Stimulated activated CD4-positive, alpha-beta T cell treated with anti-CD3 and anti-CD28 coated beads, Interleukin-2, amount 100 ng/mL, for 4 hours (primary cell): ENCODE results near the gene RNF181.
"Not testable (repeated sequence)": the region's sequence is repeated elsewhere in the genome, so short reads cannot be mapped to it uniquely, and the experiment has no call there.

ENCODE experiments used
- DNase-seq: peaks from one replicate; pipeline ENCODE4 v3.0.0-alpha.2; 2020; ENCODE audit warnings: low read depth

Gene RNF181

DNA sequence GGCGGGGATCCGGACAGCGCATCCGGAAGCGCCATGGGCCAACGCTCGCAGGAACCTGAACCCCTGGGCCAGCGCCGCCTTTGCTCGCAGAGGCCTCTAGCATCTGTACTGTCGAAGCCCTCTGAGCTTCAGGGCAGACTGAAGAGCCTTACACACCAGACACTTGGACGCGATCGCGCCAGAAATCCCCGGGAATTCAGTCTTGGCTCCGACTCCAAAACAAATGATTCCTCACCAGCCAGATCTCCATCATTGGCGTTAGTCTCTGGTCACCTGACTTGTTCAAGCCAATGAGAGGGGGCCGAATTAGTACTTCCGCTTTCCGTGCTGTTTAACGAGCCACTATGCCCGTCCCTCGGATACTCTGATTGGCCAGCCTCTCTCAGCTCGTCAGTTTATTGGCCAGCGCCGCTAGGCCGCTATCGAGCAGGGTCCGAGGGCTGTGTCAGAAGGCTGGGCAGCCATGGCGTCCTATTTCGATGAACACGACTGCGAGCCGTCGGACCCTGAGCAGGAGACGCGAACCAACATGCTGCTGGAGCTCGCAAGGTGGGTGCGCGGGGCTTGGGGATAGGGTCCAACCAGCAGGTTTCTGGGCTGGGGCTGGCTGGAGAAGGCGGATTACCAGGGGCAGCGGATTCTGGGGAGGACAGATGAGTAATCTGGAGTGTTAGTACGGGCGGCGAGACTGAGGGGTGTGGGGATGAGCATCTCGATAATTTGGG is at the start of gene RNF181:
Gene RNF181 (plus strand): TSS at position 445 of the 725 bp plus-strand sequence. CDS start 19 bp downstream, at position 464.
- peak; percentile 84 for DNase-seq

GRCh38 chr2:85545780-85546240 is 49.7 kb upstream of the RNF181 start:
- DNase-seq = no peak

- DNase-seq = no peak
Observed at GRCh38 chr2:85547089-85547858, 48.3 kb upstream of the RNF181 start.

GRCh38 chr2:85547859-85548607 is 47.5 kb upstream of the RNF181 start:
- no peak for DNase-seq

DNA sequence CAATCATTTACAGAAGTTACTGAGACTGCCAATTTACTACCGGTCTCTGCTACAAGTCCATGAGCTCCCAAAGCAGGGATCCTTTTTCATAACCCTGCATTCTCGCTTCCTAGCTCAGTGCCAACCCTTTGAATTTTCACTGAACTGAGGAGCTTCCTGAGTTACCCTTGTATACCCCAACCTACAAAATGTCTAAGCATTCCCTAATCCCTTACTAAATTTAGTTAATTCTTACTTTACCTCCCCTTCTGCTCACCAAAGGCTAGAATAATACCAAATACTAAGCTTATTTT is 47.0 kb upstream of the RNF181 start:
- DNase-seq = no peak

DNA sequence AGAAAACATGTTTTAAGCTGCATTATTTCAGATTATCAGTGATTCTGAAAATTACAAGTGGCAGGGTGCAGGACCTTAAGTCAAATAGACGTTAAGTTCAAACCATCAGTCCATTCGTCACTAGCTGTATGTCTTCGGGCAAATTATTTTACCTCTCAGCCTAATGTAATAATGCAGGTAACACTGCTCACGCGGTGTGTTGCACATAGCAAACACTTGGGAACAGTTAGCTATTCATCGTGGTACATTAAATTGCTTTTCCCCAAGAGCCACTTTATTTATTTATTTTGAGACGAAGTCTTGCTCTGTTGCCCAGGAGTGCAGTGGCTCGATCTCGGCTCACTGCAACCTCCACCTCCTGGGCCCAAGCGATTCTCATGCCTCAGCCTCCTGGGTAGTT is 46.5 kb upstream of the RNF181 start:
- no peak for DNase-seq

DNA sequence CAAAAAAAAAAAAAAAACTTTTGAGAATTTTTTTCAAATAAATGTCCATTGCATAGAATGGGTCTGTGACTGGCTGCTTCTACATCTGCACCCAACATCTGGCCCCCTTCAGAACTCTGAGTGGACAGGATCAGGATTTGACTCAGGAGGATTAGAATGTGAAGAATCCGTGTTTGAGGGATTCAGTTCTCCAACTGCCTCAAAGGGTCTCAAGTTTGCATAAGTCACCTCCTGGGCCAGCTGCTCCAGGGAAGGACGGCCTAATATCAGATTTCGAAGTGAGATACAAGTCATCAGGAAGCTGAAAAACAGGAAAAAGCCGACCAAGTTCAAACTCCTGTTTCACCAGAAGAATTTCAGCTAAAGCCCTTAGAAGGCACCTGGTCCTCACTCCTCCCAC is 45.7 kb upstream of the RNF181 start:
- DNase-seq = no peak

DNA sequence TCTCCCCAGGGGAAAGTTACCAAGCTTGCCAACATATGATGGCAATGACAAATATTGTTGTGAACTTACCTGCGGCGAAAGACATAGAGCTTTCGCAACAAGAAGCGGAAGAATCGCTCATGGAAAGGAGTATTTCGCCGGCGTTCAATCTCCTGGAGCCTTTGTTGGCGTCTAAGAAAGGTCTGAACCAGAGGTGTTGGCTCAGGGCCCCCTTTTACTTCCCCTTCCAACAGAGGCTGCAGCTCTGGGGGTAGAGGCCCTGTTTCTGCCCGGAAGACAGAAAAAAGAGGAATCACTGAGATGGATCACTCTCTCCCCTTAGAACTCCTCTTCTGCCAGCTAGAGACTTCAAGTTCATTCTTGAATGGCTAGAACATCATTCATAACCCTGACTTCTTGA is 45.1 kb upstream of the RNF181 start:
- no peak for DNase-seq

- peak; percentile 82 for DNase-seq
Observed at GRCh38 chr2:85551698-85552678, 43.6 kb upstream of the RNF181 start.

GRCh38 chr2:85553184-85553583 is 42.4 kb upstream of the RNF181 start:
- DNase-seq = no peak

DNA sequence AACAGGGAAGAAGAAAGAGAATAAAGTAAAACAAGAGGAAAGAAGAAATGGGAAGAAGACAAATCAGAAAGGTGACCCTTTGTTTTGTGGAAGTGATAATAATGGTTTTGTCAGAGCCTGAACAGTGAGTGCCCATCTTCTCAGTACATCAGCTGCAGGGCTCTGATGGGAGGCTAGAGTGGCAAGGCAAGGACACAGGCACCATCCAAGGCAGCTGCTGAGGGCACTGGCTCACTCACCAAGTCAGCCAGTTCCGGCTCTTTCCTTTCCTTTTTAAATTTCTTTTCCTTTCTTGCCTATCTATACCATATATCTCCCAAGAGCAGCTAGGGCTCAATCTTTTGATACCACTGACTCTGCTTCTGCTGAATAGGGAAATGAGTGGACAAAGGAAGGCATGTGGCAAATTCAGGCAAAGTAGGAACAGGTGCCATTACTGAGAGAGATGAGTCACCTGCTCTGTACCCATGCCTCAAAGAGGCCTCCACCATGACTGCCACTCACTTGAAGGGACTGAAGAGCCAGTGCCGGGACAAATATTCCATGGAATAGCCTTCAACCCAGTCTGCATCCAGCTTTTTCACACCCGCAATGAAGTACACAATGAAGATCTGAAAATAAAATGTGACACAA is 40.4 kb upstream of the RNF181 start:
- DNase-seq = no peak

GRCh38 chr2:85557130-85557529 is 38.4 kb upstream of the RNF181 start:
- DNase-seq = no peak

GRCh38 chr2:85558160-85558559 is 37.4 kb upstream of the RNF181 start:
- DNase-seq = no peak

DNA sequence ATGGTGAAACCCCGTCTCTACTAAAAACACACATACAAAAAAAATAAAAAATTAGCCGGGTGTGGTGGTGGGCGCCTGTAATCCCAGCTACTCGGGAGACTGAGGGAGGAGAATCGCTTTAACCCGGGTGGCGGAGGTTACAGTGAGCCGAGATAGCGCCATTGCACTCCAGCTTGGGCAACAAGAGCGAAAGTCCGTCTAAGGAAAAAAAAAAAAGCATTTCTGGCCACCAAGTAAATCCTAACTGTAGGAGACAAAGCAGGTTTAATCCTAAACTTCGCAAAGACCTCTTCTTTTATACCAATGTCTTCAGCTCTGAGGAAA is 35.2 kb upstream of the RNF181 start:
- not testable (repeated sequence) for DNase-seq

- DNase-seq = peak; percentile 44
Observed at GRCh38 chr2:85560812-85561279, 34.7 kb upstream of the RNF181 start.

DNA sequence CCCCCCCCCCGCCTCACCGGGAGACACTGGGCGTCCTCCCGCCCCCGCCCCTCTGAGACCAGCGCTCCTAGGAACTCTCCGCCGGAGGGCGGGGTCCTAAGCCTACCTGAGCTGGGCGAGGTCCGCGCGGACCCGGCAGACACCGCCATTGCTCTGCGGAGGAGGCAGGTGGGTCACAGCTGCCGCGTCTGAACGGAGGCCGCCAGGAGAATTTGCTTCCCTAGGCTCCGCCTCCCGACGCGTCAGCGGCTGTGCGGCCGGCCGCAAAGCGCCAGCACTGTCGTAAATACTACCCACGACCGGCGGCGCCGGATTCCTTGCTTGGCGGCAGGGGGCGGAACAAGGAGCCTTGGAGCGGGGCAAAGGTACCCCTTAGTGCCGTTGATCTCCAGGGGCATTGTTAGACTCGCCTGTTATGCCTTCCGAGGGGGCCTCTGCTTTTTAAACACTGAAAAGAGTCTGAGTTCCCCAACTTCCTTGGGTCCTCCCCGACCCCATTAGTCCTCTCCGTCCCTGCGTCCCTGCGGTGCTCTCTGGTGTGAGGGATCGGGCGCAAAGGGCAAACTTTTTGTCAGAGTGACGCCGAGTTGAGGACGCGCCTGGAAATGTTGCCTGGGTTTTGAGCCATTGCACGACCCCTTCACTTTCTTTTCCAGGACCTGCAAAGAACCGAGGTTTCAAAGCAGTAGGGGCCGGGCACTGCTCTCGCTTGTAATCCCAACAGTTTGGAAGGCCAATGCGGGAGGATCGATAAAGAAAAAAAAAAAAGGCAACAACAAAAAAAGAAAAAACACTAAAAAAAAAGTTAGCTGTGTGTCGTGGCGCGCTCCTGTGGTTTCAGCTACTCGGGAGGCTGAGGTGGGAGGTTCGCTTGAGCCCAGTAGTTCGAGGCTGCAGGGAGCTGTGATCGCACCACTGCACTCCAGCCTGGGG is 34.0 kb upstream of the RNF181 start, which contains the start of gene GGCX:
Gene GGCX (minus strand): TSS at position 214 of the 933 bp plus-strand sequence. CDS start 65 bp downstream, at position 149.
- peak; percentile 92 for DNase-seq

- DNase-seq = no peak
Observed at GRCh38 chr2:85564144-85564563, 31.4 kb upstream of the RNF181 start.

DNA sequence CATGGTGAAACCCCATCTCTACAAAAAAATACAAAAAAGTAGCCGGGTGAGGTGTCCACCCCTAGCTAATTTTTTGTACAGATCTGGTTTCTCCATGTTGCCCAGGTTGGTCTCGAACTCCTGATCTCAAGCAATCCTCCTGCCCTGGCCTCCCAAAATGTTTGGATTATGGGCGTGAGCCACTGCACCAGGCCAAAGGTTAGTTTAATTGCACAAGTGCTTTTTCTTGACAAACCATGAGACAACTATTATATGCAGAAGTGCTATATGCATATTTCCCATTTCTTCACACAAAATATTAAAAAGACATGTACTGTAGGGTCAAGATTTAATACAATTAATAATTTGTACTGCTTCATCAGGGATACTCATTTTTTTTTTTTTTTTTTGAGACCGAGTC is 29.3 kb upstream of the RNF181 start:
- DNase-seq = no peak

- no peak for DNase-seq
Observed at GRCh38 chr2:85575739-85576138, 19.8 kb upstream of the RNF181 start.

GRCh38 chr2:85577063-85577385 is 18.5 kb upstream of the RNF181 start:
- DNase-seq = no peak
